HepG2 (cell line): ENCODE measurements around the gene PRSS36. TPM values are rescaled to one million over a fixed set of nuclear protein-coding genes. Genes with fewer than 3 reads are reported as not detected.

Experiments used
- BRD4 ChIP-seq: sonication (generic); formaldehyde crosslinking; IDR thresholded peaks from 2 replicates; pipeline ENCODE4 v1.4.0; 2020; ENCODE audit warnings: missing genetic modification reagents
- ESRRA ChIP-seq: sonication (generic); formaldehyde crosslinking; IDR thresholded peaks from 2 replicates; pipeline ENCODE4 v1.5.1; 2020; ENCODE audit warnings: mild to moderate bottlenecking, low read depth, missing genetic modification reagents
- HES4 ChIP-seq: sonication (generic); formaldehyde crosslinking; IDR thresholded peaks from 2 replicates; pipeline ENCODE4 v1.9.0; 2021; ENCODE audit warnings: mild to moderate bottlenecking, missing genetic modification reagents, borderline replicate concordance
- HMGA1 ChIP-seq: sonication (generic); formaldehyde crosslinking; conservative IDR thresholded peaks from 2 replicates; pipeline ENCODE4 v1.4.0; 2020; ENCODE audit warnings: missing genetic modification reagents
- HNF4A ChIP-seq: sonication (generic); formaldehyde crosslinking; IDR thresholded peaks from 2 replicates; pipeline ENCODE4 v1.4.0; 2020; ENCODE audit warnings: missing genetic modification reagents
- HNF4G ChIP-seq, 2 experiments: sonication (generic) in 1 of 2; formaldehyde crosslinking in 1 of 2; IDR thresholded peaks; 2 replicates each; pipeline versions ENCODE4 v1.4.0 to v1.6.1; 2011 to 2020; ENCODE audit warnings: borderline replicate concordance in 2 of 2, low read depth in 2 of 2, mild to moderate bottlenecking in 2 of 2, low read length in 1 of 2, missing genetic modification reagents in 1 of 2, moderate library complexity in 1 of 2
- MIXL1 ChIP-seq: IDR thresholded peaks from 2 replicates; pipeline ENCODE4 v1.6.1; 2016
- NAIF1 ChIP-seq: sonication (generic); formaldehyde crosslinking; IDR thresholded peaks from 2 replicates; pipeline ENCODE4 v1.5.0; 2020; ENCODE audit warnings: mild to moderate bottlenecking, missing genetic modification reagents, borderline replicate concordance
- PHB2 ChIP-seq: fragments of 450-650 bp; IDR thresholded peaks from 2 replicates; pipeline ENCODE4 v1.6.1; 2018; ENCODE audit not compliant: partially characterized antibody
- RBM22 ChIP-seq: fragments of 200-400 bp; formaldehyde crosslinking; optimal IDR thresholded peaks from 2 replicates; pipeline ENCODE3; 2017; ENCODE audit warnings: mild to moderate bottlenecking, low read length, moderate library complexity
- RORA ChIP-seq: sonication (generic); formaldehyde crosslinking; IDR thresholded peaks from 2 replicates; pipeline ENCODE4 v1.5.0; 2020; ENCODE audit warnings: mild to moderate bottlenecking, missing genetic modification reagents, moderate library complexity
- SALL1 ChIP-seq: sonication (generic); formaldehyde crosslinking; IDR thresholded peaks from 2 replicates; pipeline ENCODE4 v1.8.0; 2022; ENCODE audit warnings: mild to moderate bottlenecking, missing genetic modification reagents
- SIN3A ChIP-seq: IDR thresholded peaks from 2 replicates; pipeline ENCODE4 v1.6.1; 2011; ENCODE audit warnings: low read depth, mild to moderate bottlenecking, control low read depth, low read length, borderline replicate concordance
- SMC3 ChIP-seq: IDR thresholded peaks from 2 replicates; pipeline ENCODE4 v1.6.1; 2011; ENCODE audit warnings: low read length, improper control_type of control experiment
- ZNF441 ChIP-seq: sonication (generic); formaldehyde crosslinking; IDR thresholded peaks from 2 replicates; pipeline ENCODE4 v1.7.0; 2021; ENCODE audit warnings: missing genetic modification reagents, borderline replicate concordance
- ZNF552 ChIP-seq: sonication (generic); formaldehyde crosslinking; IDR thresholded peaks from 2 replicates; pipeline ENCODE4 v1.9.0; 2022; ENCODE audit warnings: missing genetic modification reagents, mild to moderate bottlenecking, borderline replicate concordance
- ZNF724P ChIP-seq: sonication (generic); formaldehyde crosslinking; IDR thresholded peaks from 2 replicates; pipeline ENCODE4 v1.8.0; 2022; ENCODE audit warnings: missing genetic modification reagents, borderline replicate concordance
- ZNF781 ChIP-seq: sonication (generic); formaldehyde crosslinking; IDR thresholded peaks from 2 replicates; pipeline ENCODE4 v1.5.1; 2020; ENCODE audit warnings: borderline replicate concordance, mild to moderate bottlenecking, missing genetic modification reagents; ENCODE audit errors: not compliant biosample characterization
- polyA plus RNA-seq, 8 experiments: library from polyadenylated mRNA; depleted of rRNA in 3 of 8; stranded (reverse) in 7 of 8; unstranded in 1 of 8; fragments of >200 nt; fragmentation: Illumina TruSeq in 4 of 8; extraction: Trizol in 4 of 8; gene quantifications; 2 replicates each; pipeline versions ENCODE4 v1.2.1 to v1.2.3, GENCODE V29; 2011 to 2016; ENCODE audit warnings: low read depth in 4 of 8, missing spikeins in 1 of 8, mixed read lengths in 1 of 8; ENCODE audit not compliant: insufficient read depth in 1 of 8
- total RNA-seq, 5 experiments: library from RNA; depleted of rRNA; stranded (reverse); fragments of >200 nt; fragmentation: Illumina TruSeq; extraction: Trizol; gene quantifications; 2 replicates each; pipeline ENCODE4 v1.2.3, GENCODE V29; 2016; ENCODE audit warnings: low read depth in 1 of 5
- TF ChIP-seq, protein P1 (sequence below): sonication (generic); formaldehyde crosslinking; IDR thresholded peaks from 2 replicates; pipeline ENCODE4 v1.5.1; 2020; ENCODE audit warnings: mild to moderate bottlenecking, missing genetic modification reagents, borderline replicate concordance
- TF ChIP-seq, protein P2 (sequence below): sonication (generic); formaldehyde crosslinking; IDR thresholded peaks from 2 replicates; pipeline ENCODE4 v1.4.0; 2020; ENCODE audit warnings: missing genetic modification reagents, borderline replicate concordance

The PRSS36 gene
- total and polyA plus RNA-seq, 2 of the 13 experiments (the other 11 are each of a cell fraction or from before 2014, with no cell fraction given) = 1.5 to 2.1 TPM

DNA sequence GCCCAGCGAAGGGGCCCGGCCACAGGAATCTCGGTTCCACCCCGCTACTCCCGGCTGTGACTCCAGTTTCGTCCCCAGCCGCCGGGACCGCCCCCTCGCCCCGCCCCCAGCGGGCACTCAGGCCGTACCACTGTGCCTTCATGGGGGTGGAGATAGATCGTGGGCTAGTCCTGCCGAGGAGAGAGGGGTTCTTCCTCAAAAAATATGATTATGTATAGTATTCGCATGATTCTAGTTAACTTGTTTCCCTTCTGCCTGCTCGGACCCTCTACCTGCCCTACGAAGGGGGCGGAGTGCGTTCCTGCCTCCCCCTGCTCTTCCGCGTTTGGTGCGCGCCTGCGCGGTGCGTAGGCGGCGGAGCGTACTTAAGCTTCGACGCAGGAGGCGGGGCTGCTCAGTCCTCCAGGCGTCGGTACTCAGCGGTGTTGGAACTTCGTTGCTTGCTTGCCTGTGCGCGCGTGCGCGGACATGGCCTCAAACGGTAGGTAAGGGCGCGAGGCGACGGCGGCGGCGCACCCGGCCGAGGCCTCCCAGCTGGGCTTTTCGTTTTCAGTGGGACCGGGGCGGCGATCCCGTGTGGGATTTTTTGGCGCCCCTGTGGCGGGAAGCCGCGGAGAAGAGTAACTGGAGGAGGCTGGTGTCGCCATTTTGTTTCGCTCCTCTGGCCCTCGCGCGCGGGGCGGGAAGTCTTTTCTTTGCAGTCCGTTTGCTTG, 30.0 kb upstream of the PRSS36 start, which contains the start of gene FUS (continued):
- TF ChIP-seq, protein P1, sequence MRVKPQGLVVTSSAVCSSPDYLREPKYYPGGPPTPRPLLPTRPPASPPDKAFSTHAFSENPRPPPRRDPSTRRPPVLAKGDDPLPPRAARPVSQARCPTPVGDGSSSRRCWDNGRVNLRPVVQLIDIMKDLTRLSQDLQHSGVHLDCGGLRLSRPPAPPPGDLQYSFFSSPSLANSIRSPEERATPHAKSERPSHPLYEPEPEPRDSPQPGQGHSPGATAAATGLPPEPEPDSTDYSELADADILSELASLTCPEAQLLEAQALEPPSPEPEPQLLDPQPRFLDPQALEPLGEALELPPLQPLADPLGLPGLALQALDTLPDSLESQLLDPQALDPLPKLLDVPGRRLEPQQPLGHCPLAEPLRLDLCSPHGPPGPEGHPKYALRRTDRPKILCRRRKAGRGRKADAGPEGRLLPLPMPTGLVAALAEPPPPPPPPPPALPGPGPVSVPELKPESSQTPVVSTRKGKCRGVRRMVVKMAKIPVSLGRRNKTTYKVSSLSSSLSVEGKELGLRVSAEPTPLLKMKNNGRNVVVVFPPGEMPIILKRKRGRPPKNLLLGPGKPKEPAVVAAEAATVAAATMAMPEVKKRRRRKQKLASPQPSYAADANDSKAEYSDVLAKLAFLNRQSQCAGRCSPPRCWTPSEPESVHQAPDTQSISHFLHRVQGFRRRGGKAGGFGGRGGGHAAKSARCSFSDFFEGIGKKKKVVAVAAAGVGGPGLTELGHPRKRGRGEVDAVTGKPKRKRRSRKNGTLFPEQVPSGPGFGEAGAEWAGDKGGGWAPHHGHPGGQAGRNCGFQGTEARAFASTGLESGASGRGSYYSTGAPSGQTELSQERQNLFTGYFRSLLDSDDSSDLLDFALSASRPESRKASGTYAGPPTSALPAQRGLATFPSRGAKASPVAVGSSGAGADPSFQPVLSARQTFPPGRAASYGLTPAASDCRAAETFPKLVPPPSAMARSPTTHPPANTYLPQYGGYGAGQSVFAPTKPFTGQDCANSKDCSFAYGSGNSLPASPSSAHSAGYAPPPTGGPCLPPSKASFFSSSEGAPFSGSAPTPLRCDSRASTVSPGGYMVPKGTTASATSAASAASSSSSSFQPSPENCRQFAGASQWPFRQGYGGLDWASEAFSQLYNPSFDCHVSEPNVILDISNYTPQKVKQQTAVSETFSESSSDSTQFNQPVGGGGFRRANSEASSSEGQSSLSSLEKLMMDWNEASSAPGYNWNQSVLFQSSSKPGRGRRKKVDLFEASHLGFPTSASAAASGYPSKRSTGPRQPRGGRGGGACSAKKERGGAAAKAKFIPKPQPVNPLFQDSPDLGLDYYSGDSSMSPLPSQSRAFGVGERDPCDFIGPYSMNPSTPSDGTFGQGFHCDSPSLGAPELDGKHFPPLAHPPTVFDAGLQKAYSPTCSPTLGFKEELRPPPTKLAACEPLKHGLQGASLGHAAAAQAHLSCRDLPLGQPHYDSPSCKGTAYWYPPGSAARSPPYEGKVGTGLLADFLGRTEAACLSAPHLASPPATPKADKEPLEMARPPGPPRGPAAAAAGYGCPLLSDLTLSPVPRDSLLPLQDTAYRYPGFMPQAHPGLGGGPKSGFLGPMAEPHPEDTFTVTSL (CRISPR knock-in tag) = peak; percentile 34
- TF ChIP-seq MIXL1 = peak; percentile 87; the same call in 1 of the 2 replicates
- peak; percentile 97 for TF ChIP-seq HES4 (CRISPR knock-in tag)
- TF ChIP-seq HNF4A = peak; percentile 8; the same call in 1 of the 2 replicates
- TF ChIP-seq SALL1 (CRISPR knock-in tag) = peak; percentile 86
- no peak for TF ChIP-seq HMGA1 (CRISPR knock-in tag)
- TF ChIP-seq ZNF781 (CRISPR knock-in tag) = no peak
- TF ChIP-seq, protein P2, sequence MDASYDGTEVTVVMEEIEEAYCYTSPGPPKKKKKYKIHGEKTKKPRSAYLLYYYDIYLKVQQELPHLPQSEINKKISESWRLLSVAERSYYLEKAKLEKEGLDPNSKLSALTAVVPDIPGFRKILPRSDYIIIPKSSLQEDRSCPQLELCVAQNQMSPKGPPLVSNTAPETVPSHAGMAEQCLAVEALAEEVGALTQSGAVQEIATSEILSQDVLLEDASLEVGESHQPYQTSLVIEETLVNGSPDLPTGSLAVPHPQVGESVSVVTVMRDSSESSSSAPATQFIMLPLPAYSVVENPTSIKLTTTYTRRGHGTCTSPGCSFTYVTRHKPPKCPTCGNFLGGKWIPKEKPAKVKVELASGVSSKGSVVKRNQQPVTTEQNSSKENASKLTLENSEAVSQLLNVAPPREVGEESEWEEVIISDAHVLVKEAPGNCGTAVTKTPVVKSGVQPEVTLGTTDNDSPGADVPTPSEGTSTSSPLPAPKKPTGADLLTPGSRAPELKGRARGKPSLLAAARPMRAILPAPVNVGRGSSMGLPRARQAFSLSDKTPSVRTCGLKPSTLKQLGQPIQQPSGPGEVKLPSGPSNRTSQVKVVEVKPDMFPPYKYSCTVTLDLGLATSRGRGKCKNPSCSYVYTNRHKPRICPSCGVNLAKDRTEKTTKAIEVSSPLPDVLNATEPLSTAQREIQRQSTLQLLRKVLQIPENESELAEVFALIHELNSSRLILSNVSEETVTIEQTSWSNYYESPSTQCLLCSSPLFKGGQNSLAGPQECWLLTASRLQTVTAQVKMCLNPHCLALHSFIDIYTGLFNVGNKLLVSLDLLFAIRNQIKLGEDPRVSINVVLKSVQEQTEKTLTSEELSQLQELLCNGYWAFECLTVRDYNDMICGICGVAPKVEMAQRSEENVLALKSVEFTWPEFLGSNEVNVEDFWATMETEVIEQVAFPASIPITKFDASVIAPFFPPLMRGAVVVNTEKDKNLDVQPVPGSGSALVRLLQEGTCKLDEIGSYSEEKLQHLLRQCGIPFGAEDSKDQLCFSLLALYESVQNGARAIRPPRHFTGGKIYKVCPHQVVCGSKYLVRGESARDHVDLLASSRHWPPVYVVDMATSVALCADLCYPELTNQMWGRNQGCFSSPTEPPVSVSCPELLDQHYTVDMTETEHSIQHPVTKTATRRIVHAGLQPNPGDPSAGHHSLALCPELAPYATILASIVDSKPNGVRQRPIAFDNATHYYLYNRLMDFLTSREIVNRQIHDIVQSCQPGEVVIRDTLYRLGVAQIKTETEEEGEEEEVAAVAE (CRISPR knock-in tag) = peak; percentile 84; the same call in 1 of the 2 replicates
- peak; percentile 95 for TF ChIP-seq NAIF1 (CRISPR knock-in tag)
- peak; percentile 89 for TF ChIP-seq RBM22
- no peak for TF ChIP-seq PHB2
- TF ChIP-seq SMC3 = no peak
- TF ChIP-seq RORA (CRISPR knock-in tag) = no peak
- peak; percentile 44; the same call in 1 of the 2 replicates for TF ChIP-seq ESRRA (CRISPR knock-in tag)
- TF ChIP-seq ZNF441 (CRISPR knock-in tag) = peak; percentile 75; the same call in 1 of the 2 replicates
- peak; percentile 3; the same call in 1 of the 2 replicates for TF ChIP-seq HNF4G (IDR thresholded peaks at IDR 0.05; ENCODE audit: borderline replicate concordance, low read depth, low read length)
- TF ChIP-seq HNF4G (CRISPR knock-in tag; IDR thresholded peaks at IDR 0.05; ENCODE audit: borderline replicate concordance, low read depth) = no peak
- TF ChIP-seq SIN3A = no peak; the same call in 1 of the 2 replicates
- TF ChIP-seq BRD4 = peak; percentile 95
- peak; percentile 37; the same call in 1 of the 2 replicates for TF ChIP-seq ZNF552 (CRISPR knock-in tag)
- TF ChIP-seq ZNF724P (CRISPR knock-in tag) = peak; percentile 66
